ENCODE data around the gene CERCAM. TPM values are rescaled to one million over a fixed set of nuclear protein-coding genes. Genes with fewer than 3 reads are reported as not detected.
A peak's percentile ranks its signal among the peaks of the same experiment; 100 is the strongest.

Gene CERCAM
- total RNA-seq, 1 donor from 2014 or later, result 1.0 TPM

DNA sequence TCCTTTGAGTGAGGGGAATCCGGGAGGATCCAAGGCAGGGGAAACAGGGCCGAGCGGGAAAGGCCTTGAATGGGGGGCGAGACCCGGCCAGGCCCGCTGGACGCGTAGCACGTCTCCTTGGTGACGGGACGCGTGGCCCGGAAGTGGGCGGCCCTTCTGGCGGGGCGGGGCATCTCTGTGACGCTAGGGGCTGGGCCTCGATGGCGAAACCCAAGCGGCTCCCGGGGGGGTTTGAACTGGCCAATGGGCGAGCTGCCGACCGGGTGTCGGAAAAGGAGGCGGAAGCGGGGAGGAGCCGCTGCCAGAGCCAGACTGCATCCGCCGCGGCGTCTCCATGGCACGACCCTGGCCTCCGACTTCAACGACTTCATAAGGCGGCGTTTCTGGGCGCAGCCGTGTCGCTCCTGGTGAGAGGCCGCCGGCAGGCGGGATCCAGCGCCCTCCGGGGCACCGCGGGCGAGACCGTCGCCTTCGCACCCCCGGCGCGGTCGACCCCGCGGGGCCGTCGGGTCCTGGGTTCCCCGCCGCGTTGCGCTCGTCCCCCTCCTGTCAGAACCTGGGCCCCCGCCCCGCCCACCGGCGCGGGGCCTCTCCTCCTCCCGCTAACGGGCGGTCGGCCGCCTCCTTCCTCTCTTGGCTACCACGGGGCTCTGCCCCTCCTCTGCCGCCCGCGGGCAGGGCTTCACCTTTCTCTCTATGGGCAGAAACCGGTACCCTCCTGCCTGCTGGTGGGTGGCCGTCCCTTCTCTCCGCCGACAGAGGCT is 35.4 kb downstream of the CERCAM start, which contains the start of gene ODF2:
ODF2 (plus strand) TSS at position 158 of the 764 bp plus-strand sequence; CDS start at position 244, 86 bp downstream.
- DNase-seq (ENCODE audit: low spot score), result peak; percentile 98
- peak; percentile 96 for ATAC-seq

GRCh38 chr9:128456613-128457061 is 36.0 kb downstream of the CERCAM start:
- DNase-seq (ENCODE audit: low spot score), result peak; percentile 65
- ATAC-seq, result peak; percentile 75

GRCh38 chr9:128457207-128457606 is 36.5 kb downstream of the CERCAM start:
- no peak for ATAC-seq
- DNase-seq (ENCODE audit: low spot score), result no peak

- DNase-seq (ENCODE audit: low spot score) (no peak), ATAC-seq (no peak)
Measured at GRCh38 chr9:128459011-128459410, 38.4 kb downstream of the CERCAM start.

DNA sequence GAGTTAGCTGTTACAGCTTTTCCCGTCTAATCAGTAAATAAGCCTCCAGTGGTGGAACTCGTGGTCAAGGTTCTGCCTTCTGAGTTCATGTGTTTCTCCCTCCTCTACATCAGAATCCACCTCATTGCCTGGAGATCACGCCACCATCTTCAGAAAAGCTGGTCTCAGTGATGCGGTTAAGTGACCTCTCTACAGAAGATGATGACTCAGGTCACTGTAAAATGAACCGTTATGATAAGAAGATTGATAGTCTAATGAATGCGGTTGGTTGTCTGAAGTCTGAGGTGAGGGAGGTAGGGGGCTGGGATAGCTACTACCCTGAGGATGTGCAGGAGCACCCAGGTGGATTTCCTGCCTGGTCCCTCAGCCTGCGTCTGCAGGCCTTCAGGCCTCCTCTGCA is 48.4 kb downstream of the CERCAM start:
- ATAC-seq, result no peak

GRCh38 chr9:128470560-128470959 is 49.9 kb downstream of the CERCAM start:
- DNase-seq (ENCODE audit: low spot score) (no peak), ATAC-seq (no peak)

More for the DNA sequence above, 48.4 kb downstream of the CERCAM start:
- DNase-seq (ENCODE audit: low spot score), result no peak

- DNase-seq (ENCODE audit: low spot score) (no peak), ATAC-seq (no peak)
Measured at GRCh38 chr9:128473104-128473503, 52.4 kb downstream of the CERCAM start.

DNA sequence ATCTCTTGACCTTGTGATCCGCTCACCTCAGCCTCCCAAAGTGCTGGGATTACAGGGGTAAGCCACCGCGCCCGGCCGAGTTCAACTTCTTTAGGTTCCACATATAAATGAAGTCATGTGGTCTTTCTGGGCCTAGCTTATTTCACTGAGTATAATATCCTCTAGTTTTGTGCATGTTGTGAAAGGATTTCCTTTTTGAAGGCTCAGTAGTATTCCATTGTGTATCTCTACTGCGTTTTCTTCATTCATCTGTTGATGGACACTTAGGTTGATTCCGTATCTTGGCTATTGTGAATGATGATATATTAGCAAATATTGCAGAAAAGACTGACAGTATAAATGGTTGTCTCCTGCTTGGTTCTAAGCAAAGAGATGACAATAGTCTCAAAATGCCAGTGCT is 55.2 kb downstream of the CERCAM start:
- DNase-seq (ENCODE audit: low spot score) (no peak), ATAC-seq (no peak)

GRCh38 chr9:128479262-128479661 is 58.6 kb downstream of the CERCAM start:
- no peak for ATAC-seq
- DNase-seq (ENCODE audit: low spot score), result no peak

DNA sequence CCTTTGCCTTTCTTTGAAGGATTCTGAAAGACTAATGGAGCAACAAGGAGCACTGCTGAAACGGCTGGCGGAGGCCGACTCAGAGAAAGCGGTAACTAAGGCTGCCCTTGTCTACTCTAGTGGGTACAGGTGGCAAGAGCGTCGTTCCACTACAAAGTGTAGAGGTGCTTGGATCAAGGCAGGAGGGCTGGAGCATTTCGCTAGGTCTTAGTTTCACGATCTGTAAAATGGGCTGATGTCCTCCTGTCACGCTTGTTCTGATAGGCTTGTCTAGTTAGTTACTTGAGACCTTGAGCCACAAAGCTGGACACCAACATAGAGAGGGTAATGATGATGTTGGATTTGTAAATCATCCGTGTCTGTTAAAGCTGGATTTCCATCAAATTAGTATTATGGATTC is 60.9 kb downstream of the CERCAM start:
- ATAC-seq, result no peak
- DNase-seq (ENCODE audit: low spot score), result no peak

- no peak for ATAC-seq
- DNase-seq (ENCODE audit: low spot score), result no peak
Measured at GRCh38 chr9:128482186-128482585, 61.5 kb downstream of the CERCAM start.

GRCh38 chr9:128484686-128485413 is 64.2 kb downstream of the CERCAM start:
- ATAC-seq, result no peak
- no peak for DNase-seq (ENCODE audit: low spot score)

GRCh38 chr9:128485414-128485855 is 64.8 kb downstream of the CERCAM start:
- no peak for DNase-seq (ENCODE audit: low spot score)
- no peak for ATAC-seq

DNA sequence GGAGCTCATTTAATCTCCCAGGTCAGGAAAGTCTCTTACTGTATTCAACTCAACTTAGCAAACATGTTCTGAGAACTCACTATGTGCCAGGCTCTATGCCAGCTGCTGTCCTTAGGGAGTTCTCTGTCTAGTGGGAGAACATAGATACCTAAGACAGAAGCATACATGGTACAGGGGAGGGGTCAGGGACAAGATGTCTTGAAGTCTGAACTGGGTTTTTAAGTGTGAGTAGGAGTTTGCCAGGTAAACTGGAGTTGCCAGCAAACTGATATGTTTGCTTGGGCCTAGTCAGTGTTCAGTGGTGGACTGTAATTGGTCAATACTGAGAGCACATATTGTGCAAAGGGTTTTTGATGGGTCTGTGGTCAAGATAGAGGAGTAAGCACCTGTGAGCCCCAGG is 65.5 kb downstream of the CERCAM start:
- ATAC-seq (no peak), DNase-seq (ENCODE audit: low spot score) (no peak)

Other genes with a start within 250 kb of the CERCAM start
- 28.1 TPM for gene CIZ1, start 229.3 kb upstream of the CERCAM start, total RNA-seq
- 3.7 TPM for gene DNM1, start 217.5 kb upstream of the CERCAM start, total RNA-seq
- 34.8 TPM for gene GOLGA2, start 144.8 kb upstream of the CERCAM start, total RNA-seq
- 17.8 TPM for gene SWI5, start 144.6 kb upstream of the CERCAM start, total RNA-seq
- 28.7 TPM for gene TRUB2, start 98.4 kb upstream of the CERCAM start, total RNA-seq
- gene COQ4, start 98.0 kb upstream of the CERCAM start, total RNA-seq, result 34.2 TPM
- gene SLC27A4, start 80.3 kb upstream of the CERCAM start, total RNA-seq, result 30.3 TPM
- 24.6 TPM for gene URM1, start 49.5 kb upstream of the CERCAM start, total RNA-seq
- 6.6 TPM for gene ODF2, start 35.1 kb downstream of the CERCAM start, total RNA-seq
- gene GLE1, start 83.9 kb downstream of the CERCAM start, total RNA-seq, result 12.3 TPM
- 75.7 TPM for gene SPTAN1, start 131.7 kb downstream of the CERCAM start, total RNA-seq
- 24.1 TPM for gene DYNC2I2, start 236.0 kb downstream of the CERCAM start, total RNA-seq

All from left lobe of liver (tissue), 2 donors.